ENCODE data around the gene KIR2DL4. TPM values are rescaled to one million over a fixed set of nuclear protein-coding genes. Genes with fewer than 3 reads are reported as not detected.
"Not testable (repeated sequence)": the region's sequence is repeated elsewhere in the genome, so short reads cannot be mapped to it uniquely, and the experiment has no call there.

KIR2DL4 gene
- total RNA-seq (2022) = not detected in 2 replicates
- not detected for Bru-seq, nascent RNA
- BruChase-seq, experiment 1, labeled RNA remaining after a 6-hour chase = not detected
- BruChase-seq, experiment 2, labeled RNA remaining after a 2-hour chase = not detected
- long read RNA-seq = 0 reads

DNA sequence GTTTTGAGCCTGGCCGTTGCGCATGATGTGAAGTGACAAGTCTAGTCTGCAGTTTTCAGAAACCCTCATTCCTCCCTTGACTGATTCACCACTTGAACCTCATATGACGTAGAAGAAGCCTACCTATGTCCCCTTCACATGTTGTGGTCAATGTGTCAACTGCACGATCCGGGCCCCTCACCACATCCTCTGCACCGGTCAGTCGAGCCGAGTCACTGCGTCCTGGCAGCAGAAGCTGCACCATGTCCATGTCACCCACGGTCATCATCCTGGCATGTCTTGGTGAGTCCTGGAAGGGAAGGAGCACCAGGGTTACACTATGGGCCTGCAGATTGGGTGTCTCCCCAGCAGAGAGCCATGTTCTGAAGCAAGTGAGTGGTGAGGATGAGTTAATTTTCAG, at the start of gene KIR2DL4:
TSS of gene KIR2DL4 (plus strand) at position 201 of the 400 bp plus-strand sequence. CDS start at position 243, 42 bp downstream.
- no peak for DNase-seq (ENCODE audit: unreplicated experiment)
- peaks cover 50% of the 10 kb centered on the region for H3K9me3 Mint-ChIP-seq (ENCODE audit: unreplicated experiment)
- TF ChIP-seq, protein P1, sequence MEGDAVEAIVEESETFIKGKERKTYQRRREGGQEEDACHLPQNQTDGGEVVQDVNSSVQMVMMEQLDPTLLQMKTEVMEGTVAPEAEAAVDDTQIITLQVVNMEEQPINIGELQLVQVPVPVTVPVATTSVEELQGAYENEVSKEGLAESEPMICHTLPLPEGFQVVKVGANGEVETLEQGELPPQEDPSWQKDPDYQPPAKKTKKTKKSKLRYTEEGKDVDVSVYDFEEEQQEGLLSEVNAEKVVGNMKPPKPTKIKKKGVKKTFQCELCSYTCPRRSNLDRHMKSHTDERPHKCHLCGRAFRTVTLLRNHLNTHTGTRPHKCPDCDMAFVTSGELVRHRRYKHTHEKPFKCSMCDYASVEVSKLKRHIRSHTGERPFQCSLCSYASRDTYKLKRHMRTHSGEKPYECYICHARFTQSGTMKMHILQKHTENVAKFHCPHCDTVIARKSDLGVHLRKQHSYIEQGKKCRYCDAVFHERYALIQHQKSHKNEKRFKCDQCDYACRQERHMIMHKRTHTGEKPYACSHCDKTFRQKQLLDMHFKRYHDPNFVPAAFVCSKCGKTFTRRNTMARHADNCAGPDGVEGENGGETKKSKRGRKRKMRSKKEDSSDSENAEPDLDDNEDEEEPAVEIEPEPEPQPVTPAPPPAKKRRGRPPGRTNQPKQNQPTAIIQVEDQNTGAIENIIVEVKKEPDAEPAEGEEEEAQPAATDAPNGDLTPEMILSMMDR (IDR thresholded peaks at IDR 0.05; ENCODE audit: unreplicated experiment) = no peak
- no peaks in the 10 kb centered on the region for H3K36me3 Mint-ChIP-seq (ENCODE audit: insufficient read depth, unreplicated experiment)
- CTCF ChIA-PET = no interaction called here
- no peak within 1 kb of the TSS for H3K27ac Mint-ChIP-seq (ENCODE audit: low read depth, unreplicated experiment)
- H3K4me1 Mint-ChIP-seq (ENCODE audit: insufficient read depth, unreplicated experiment) = no peaks in the 10 kb centered on the region
- no TSS peak for BruUV-seq (replicated peaks)
- H3K27me3 Mint-ChIP-seq (ENCODE audit: insufficient read depth, unreplicated experiment) = no peaks in the 10 kb centered on the region
- POLR2A ChIA-PET = no interaction called here
- intact Hi-C loops (cut with micrococcal nuclease) = no loop called here
- no peak within 1 kb of the TSS for H3K4me3 Mint-ChIP-seq (ENCODE audit: unreplicated experiment)

GRCh38 chr19:54756204-54757110, 47.0 kb upstream of the KIR2DL4 start:
- H3K4me1 Mint-ChIP-seq (ENCODE audit: insufficient read depth, unreplicated experiment); intact Hi-C loops (cut with micrococcal nuclease); H3K27ac Mint-ChIP-seq (ENCODE audit: low read depth, unreplicated experiment); DNase-seq (ENCODE audit: unreplicated experiment); CTCF ChIA-PET; H3K27me3 Mint-ChIP-seq (ENCODE audit: insufficient read depth, unreplicated experiment); H3K36me3 Mint-ChIP-seq (ENCODE audit: insufficient read depth, unreplicated experiment); BruUV-seq (replicated peaks); H3K4me3 Mint-ChIP-seq (ENCODE audit: unreplicated experiment): not testable (repeated sequence)
- H3K9me3 Mint-ChIP-seq (ENCODE audit: unreplicated experiment) = peaks cover 56% of the 10 kb centered on the region
- POLR2A ChIA-PET = interaction anchor here (1.1 kb wide), 1 partner anchor 9 kb away, joined by 4 read pairs; no protein-coding TSS in a partner anchor

DNA sequence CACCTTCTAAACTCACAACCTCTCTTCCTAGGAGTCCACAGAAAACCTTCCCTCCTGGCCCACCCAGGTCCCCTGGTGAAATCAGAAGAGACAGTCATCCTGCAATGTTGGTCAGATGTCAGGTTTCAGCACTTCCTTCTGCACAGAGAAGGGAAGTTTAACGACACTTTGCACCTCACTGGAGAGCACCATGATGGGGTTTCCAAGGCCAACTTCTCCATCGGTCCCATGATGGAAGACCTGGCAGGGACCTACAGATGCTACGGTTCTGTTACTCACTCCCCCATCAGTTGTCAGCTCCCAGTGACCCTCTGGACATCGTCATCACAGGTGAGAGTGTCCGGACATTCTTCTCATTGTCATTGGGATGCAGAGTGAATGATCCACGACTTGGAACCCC, 44.8 kb upstream of the KIR2DL4 start:
- H3K27ac Mint-ChIP-seq (ENCODE audit: low read depth, unreplicated experiment); H3K27me3 Mint-ChIP-seq (ENCODE audit: insufficient read depth, unreplicated experiment); CTCF ChIA-PET; BruUV-seq (replicated peaks); H3K36me3 Mint-ChIP-seq (ENCODE audit: insufficient read depth, unreplicated experiment); POLR2A ChIA-PET; H3K4me1 Mint-ChIP-seq (ENCODE audit: insufficient read depth, unreplicated experiment); DNase-seq (ENCODE audit: unreplicated experiment); H3K4me3 Mint-ChIP-seq (ENCODE audit: unreplicated experiment); intact Hi-C loops (cut with micrococcal nuclease): not testable (repeated sequence)
- H3K9me3 Mint-ChIP-seq (ENCODE audit: unreplicated experiment) = peaks cover 50% of the 10 kb centered on the region

GRCh38 chr19:54764219-54764618, 39.2 kb upstream of the KIR2DL4 start:
- H3K4me3 Mint-ChIP-seq (ENCODE audit: unreplicated experiment); H3K27me3 Mint-ChIP-seq (ENCODE audit: insufficient read depth, unreplicated experiment); intact Hi-C loops (cut with micrococcal nuclease); H3K36me3 Mint-ChIP-seq (ENCODE audit: insufficient read depth, unreplicated experiment); H3K27ac Mint-ChIP-seq (ENCODE audit: low read depth, unreplicated experiment); H3K4me1 Mint-ChIP-seq (ENCODE audit: insufficient read depth, unreplicated experiment); BruUV-seq (replicated peaks): not testable (repeated sequence)
- peaks cover 32% of the 10 kb centered on the region for H3K9me3 Mint-ChIP-seq (ENCODE audit: unreplicated experiment)
- DNase-seq (ENCODE audit: unreplicated experiment) = peak; percentile 86
- ChIA-PET POLR2A (interaction anchor here (0.7 to 0.9 kb wide), 2 partner anchors 16 to 45 kb away, joined by 3 to 4 read pairs; no protein-coding TSS in a partner anchor), CTCF (interaction anchor here (1.2 kb wide), 1 partner anchor 91 kb away, joined by 4 read pairs; no protein-coding TSS in a partner anchor)

DNA sequence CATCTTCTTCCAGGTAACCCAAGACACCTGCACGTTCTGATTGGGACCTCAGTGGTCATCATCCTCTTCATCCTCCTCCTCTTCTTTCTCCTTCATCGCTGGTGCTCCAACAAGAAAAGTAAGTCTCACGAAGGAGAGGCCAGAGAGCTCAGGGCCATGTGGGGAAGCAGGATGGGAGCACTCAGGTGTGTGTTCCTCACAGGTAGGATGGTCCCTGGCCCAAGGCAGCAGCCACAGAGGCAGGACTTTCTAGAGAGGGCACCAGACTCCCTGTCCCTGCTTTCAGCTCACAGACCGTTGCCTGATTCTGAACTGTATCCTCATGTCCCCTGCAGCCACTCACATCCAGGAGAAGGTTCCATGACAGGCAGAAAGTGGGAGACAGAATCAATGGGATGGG, 36.9 kb upstream of the KIR2DL4 start:
- H3K4me3 Mint-ChIP-seq (ENCODE audit: unreplicated experiment); intact Hi-C loops (cut with micrococcal nuclease): not testable (repeated sequence)
- H3K9me3 Mint-ChIP-seq (ENCODE audit: unreplicated experiment) = peaks cover 22% of the 10 kb centered on the region

GRCh38 chr19:54769646-54770045, 33.8 kb upstream of the KIR2DL4 start, which contains the start of gene KIR2DL1:
KIR2DL1 (plus strand) TSS chr19:54769793; CDS start chr19:54769851, 58 bp downstream.
- H3K27ac Mint-ChIP-seq (ENCODE audit: low read depth, unreplicated experiment); CTCF ChIA-PET; BruUV-seq (replicated peaks); POLR2A ChIA-PET; H3K4me3 Mint-ChIP-seq (ENCODE audit: unreplicated experiment); H3K4me1 Mint-ChIP-seq (ENCODE audit: insufficient read depth, unreplicated experiment); DNase-seq (ENCODE audit: unreplicated experiment); H3K36me3 Mint-ChIP-seq (ENCODE audit: insufficient read depth, unreplicated experiment); intact Hi-C loops (cut with micrococcal nuclease); H3K27me3 Mint-ChIP-seq (ENCODE audit: insufficient read depth, unreplicated experiment): not testable (repeated sequence)
- peaks cover 48% of the 10 kb centered on the region for H3K9me3 Mint-ChIP-seq (ENCODE audit: unreplicated experiment)

More for the DNA sequence above, 36.9 kb upstream of the KIR2DL4 start:
- BruUV-seq (replicated peaks); POLR2A ChIA-PET; H3K36me3 Mint-ChIP-seq (ENCODE audit: insufficient read depth, unreplicated experiment); H3K4me1 Mint-ChIP-seq (ENCODE audit: insufficient read depth, unreplicated experiment); DNase-seq (ENCODE audit: unreplicated experiment); H3K27ac Mint-ChIP-seq (ENCODE audit: low read depth, unreplicated experiment); H3K27me3 Mint-ChIP-seq (ENCODE audit: insufficient read depth, unreplicated experiment): not testable (repeated sequence)
- CTCF ChIA-PET = interaction anchor here (0.7 kb wide), 1 partner anchor 772 kb away, joined by 3 read pairs; no protein-coding TSS in a partner anchor

GRCh38 chr19:54770511-54770910, 32.9 kb upstream of the KIR2DL4 start:
- H3K4me1 Mint-ChIP-seq (ENCODE audit: insufficient read depth, unreplicated experiment); H3K4me3 Mint-ChIP-seq (ENCODE audit: unreplicated experiment); POLR2A ChIA-PET; DNase-seq (ENCODE audit: unreplicated experiment); H3K27me3 Mint-ChIP-seq (ENCODE audit: insufficient read depth, unreplicated experiment); BruUV-seq (replicated peaks); intact Hi-C loops (cut with micrococcal nuclease); H3K27ac Mint-ChIP-seq (ENCODE audit: low read depth, unreplicated experiment); CTCF ChIA-PET; H3K36me3 Mint-ChIP-seq (ENCODE audit: insufficient read depth, unreplicated experiment): not testable (repeated sequence)
- peaks cover 57% of the 10 kb centered on the region for H3K9me3 Mint-ChIP-seq (ENCODE audit: unreplicated experiment)

Data from MCF 10A (cell line).